Spleen (tissue), 11 donors: ENCODE measurements around the gene MCTP1. TPM values are rescaled to one million over a fixed set of nuclear protein-coding genes. Genes with fewer than 3 reads are reported as not detected.

ENCODE experiments used
- DNase-seq: peaks from one replicate; pipeline ENCODE4 v3.0.0-alpha.2; 2020
- H3K27ac ChIP-seq, 8 donors: fragments of 200-600 bp; sonication (generic) in 7 of 8; 1 replicate in 4 of 8; 2 replicates in 4 of 8; pipeline versions ENCODE4 v1.5.0 to v1.8.0; 2016 to 2021; ENCODE audit warnings: inconsistent platforms in 4 of 8, mild to moderate bottlenecking in 4 of 8, moderate library complexity in 1 of 8
- H3K27me3 ChIP-seq, 7 donors: fragments of 200-600 bp; sonication (generic) in 6 of 7; replicated peaks in 1 of 7; 1 replicate in 4 of 7; 2 replicates in 3 of 7; pipeline versions ENCODE4 v1.5.0 to v1.8.0; 2016 to 2021; ENCODE audit warnings: inconsistent platforms in 3 of 7, mild to moderate bottlenecking in 1 of 7
- H3K36me3 ChIP-seq, 6 donors: fragments of 200-600 bp; sonication (generic) in 5 of 6; 1 replicate in 4 of 6; 2 replicates in 2 of 6; pipeline versions ENCODE4 v1.5.0 to v1.8.0; 2016 to 2021; ENCODE audit warnings: inconsistent platforms in 2 of 6
- H3K4me1 ChIP-seq, 6 donors: fragments of 200-600 bp; sonication (generic) in 5 of 6; 1 replicate in 3 of 6; 2 replicates in 3 of 6; pipeline versions ENCODE4 v1.5.0 to v1.8.0; 2016 to 2021; ENCODE audit warnings: inconsistent platforms in 3 of 6
- H3K4me3 ChIP-seq, 8 donors: fragments of 200-600 bp; sonication (generic) in 7 of 8; 1 replicate in 4 of 8; 2 replicates in 4 of 8; pipeline versions ENCODE4 v1.5.0 to v1.8.0; 2016 to 2021; ENCODE audit warnings: inconsistent platforms in 4 of 8, mild to moderate bottlenecking in 4 of 8, moderate library complexity in 2 of 8
- H3K9me3 ChIP-seq, 8 donors: fragments of 200-600 bp; sonication (generic) in 7 of 8; 1 replicate in 4 of 8; 2 replicates in 4 of 8; pipeline versions ENCODE4 v1.5.0 to v1.8.0; 2016 to 2021; ENCODE audit warnings: inconsistent platforms in 4 of 8
- POLR2A ChIP-seq, 3 donors: fragments of 450-650 bp; IDR thresholded peaks; one replicate each; pipeline ENCODE4 v1.5.1; 2017; ENCODE audit warnings: antibody characterized with exemption in 3 of 3, mild to moderate bottlenecking in 1 of 3
- POLR2AphosphoS5 ChIP-seq, 3 donors: sonication (generic); formaldehyde crosslinking; IDR thresholded peaks; one replicate each; pipeline ENCODE4 v1.5.1; 2017; ENCODE audit warnings: antibody characterized with exemption in 3 of 3
- WGBS, 5 donors: extraction: QIAGEN DNeasy Blood & Tissue Kit in 3 of 5; methylation state at CpG; one replicate each; pipeline versions ENCODE4 v1.1.5 to v1.1.7; 2013 to 2018; 5-methylcytosine and 5-hydroxymethylcytosine counted together
- intact Hi-C: fragments of 100-400 bp; cut with DNase I; formaldehyde crosslinking; loops from one replicate; pipeline ENCODE4 v1.15.0; 2023; ENCODE audit warnings: low total_unique reads
- polyA plus RNA-seq, 3 donors: library from polyadenylated mRNA; stranded (reverse); fragments of 200-250 nt; gene quantifications; one replicate each; pipeline ENCODE4 v1.2.1, GENCODE V29; 2013
- total RNA-seq, 7 donors: library from RNA; depleted of rRNA in 3 of 7; stranded (reverse); fragments of >200 nt in 3 of 7; fragmentation: NEBNext Ultra II Directional in 4 of 7; extraction: Animal tissue kit (Norgen Biotek cat#: 25700) in 4 of 7; gene quantifications; one replicate each; pipeline versions ENCODE4 v1.1.0 to v1.2.1, GENCODE V29; 2016 to 2021
- TF ChIP-seq, protein P1 (sequence below), 11 experiments: fragments of 200-600 bp in 7 of 11; fragments of 450-650 bp in 4 of 11; sonication (generic) in 4 of 11; IDR thresholded peaks in 8 of 11; conservative IDR thresholded peaks in 3 of 11; 1 replicate in 7 of 11; 2 replicates in 4 of 11; pipeline versions ENCODE4 v1.4.0 to v1.8.0; 2016 to 2021; ENCODE audit warnings: antibody characterized with exemption in 11 of 11, inconsistent platforms in 4 of 11, mild to moderate bottlenecking in 1 of 11
- donor health status: healthy with polysubstance abuse.
- donor health status: DM: no; HTN: no; CAD: no; lungs with moderate emphysema.
- donor health status: DM: no; HTN: no; CAD: no.
- donor health status: Bipolar disorder and iron deficiency.
- donor health status: healthy.
- donor health status: DM: no; HTN: no; CAD: no.
- donor health status: DM: yes; HTN: yes; CAD: no.

The MCTP1 gene
- total and polyA plus RNA-seq, 10 donors, result 1.2 to 57.2 (median 29.4) TPM

DNA sequence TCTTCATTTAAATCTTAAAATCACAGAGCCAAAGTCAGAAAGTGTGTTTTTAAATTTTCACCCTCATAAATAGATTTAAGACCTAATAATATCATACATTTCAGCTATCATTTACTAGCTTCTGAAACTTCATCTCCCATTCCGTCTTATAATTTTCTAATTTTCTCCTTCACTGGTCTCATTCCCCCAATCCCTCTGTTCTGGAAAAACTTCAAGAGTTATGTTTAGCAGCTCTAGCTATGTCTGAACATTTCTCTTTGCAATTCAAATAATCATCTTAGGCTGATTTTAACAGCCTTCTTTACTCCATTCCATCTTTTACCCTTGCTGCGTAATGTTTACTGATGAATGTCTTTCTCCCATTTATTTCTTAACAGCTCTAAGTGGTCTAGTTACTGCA, 474.0 kb downstream of the MCTP1 start:
- no peak for DNase-seq
- no peaks in the 10 kb centered on the region for H3K4me1 ChIP-seq
- H3K36me3 ChIP-seq, result no peaks in the 10 kb centered on the region
- no peak overlapping the region for H3K4me3 ChIP-seq
- no peaks in the 10 kb centered on the region for H3K9me3 ChIP-seq
- no peak overlapping the region for H3K27ac ChIP-seq
- H3K27me3 ChIP-seq, result no peaks in the 10 kb centered on the region
- intact Hi-C loops, result no loop called here
- TF ChIP-seq POLR2A (IDR thresholded peaks at IDR 0.05) (no peak), POLR2AphosphoS5 (IDR thresholded peaks at IDR 0.05) (no peak)
- TF ChIP-seq, protein P1, sequence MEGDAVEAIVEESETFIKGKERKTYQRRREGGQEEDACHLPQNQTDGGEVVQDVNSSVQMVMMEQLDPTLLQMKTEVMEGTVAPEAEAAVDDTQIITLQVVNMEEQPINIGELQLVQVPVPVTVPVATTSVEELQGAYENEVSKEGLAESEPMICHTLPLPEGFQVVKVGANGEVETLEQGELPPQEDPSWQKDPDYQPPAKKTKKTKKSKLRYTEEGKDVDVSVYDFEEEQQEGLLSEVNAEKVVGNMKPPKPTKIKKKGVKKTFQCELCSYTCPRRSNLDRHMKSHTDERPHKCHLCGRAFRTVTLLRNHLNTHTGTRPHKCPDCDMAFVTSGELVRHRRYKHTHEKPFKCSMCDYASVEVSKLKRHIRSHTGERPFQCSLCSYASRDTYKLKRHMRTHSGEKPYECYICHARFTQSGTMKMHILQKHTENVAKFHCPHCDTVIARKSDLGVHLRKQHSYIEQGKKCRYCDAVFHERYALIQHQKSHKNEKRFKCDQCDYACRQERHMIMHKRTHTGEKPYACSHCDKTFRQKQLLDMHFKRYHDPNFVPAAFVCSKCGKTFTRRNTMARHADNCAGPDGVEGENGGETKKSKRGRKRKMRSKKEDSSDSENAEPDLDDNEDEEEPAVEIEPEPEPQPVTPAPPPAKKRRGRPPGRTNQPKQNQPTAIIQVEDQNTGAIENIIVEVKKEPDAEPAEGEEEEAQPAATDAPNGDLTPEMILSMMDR (IDR thresholded peaks at IDR 0.05 in 8 of 11, conservative IDR thresholded peaks at IDR 0.05 in 3 of 11), result no peak
- 92 to 95% (median 92%) methylated on average over 2 of the region's 2 CpGs for whole genome bisulfite sequencing, 5 donors

GRCh38 chr5:94810281-94810680, 474.6 kb downstream of the MCTP1 start:
- Histone ChIP-seq H3K9me3 (no peaks in the 10 kb centered on the region), H3K4me3 (no peak overlapping the region), H3K36me3 (no peaks in the 10 kb centered on the region), H3K27me3 (no peaks in the 10 kb centered on the region), H3K4me1 (no peaks in the 10 kb centered on the region), H3K27ac (no peak overlapping the region)
- intact Hi-C loops, result no loop called here
- TF ChIP-seq, protein P1 (IDR thresholded peaks at IDR 0.05 in 8 of 11, conservative IDR thresholded peaks at IDR 0.05 in 3 of 11), result no peak
- TF ChIP-seq POLR2A (IDR thresholded peaks at IDR 0.05), result no peak
- no peak for TF ChIP-seq POLR2AphosphoS5 (IDR thresholded peaks at IDR 0.05)
- no peak for DNase-seq

DNA sequence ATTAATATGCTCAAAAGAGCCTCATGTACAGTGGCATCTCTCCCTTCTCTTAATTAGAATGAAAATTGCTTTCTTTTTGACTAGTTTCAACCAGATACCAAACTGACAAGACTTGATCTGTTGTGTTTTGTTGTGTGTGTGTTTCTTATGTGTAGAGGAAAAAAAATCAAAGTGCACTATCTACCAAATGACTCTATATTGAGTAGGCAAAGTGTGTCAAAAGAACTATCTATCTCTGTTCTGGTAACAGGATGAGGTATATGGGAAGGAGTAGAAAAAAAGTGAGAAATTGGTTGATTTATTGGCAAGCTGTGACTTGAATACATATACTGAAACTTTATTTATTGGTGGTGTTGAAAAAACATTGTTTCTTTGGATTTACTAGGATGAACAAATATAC, 476.4 kb downstream of the MCTP1 start:
- no peak overlapping the region for H3K27ac ChIP-seq
- intact Hi-C loops, result no loop called here
- TF ChIP-seq POLR2A (IDR thresholded peaks at IDR 0.05), result no peak
- TF ChIP-seq, protein P1 (IDR thresholded peaks at IDR 0.05 in 8 of 11, conservative IDR thresholded peaks at IDR 0.05 in 3 of 11), result no peak

DNA sequence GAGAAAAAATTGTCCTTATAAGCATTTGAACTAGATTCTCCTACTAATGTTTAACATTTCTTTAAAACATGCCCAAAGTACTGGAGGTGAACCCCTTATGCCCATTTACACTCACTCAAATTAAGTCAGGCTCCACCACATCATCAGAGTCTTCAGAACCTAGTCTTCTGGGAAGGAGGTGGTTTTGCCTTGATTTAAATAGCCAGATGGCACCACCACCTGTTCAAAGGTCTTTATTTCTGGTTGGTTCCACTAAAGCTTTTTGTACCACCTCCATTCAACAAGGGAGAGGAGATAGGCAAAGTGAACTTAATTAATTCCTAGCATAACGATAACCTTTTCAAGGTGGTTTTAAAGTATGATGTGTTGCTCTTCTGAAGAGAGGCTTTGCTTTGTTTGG, 476.9 kb downstream of the MCTP1 start:
- H3K9me3 ChIP-seq, result no peaks in the 10 kb centered on the region
- no peaks in the 10 kb centered on the region for H3K4me1 ChIP-seq
- TF ChIP-seq POLR2A (IDR thresholded peaks at IDR 0.05) (no peak), POLR2AphosphoS5 (IDR thresholded peaks at IDR 0.05) (no peak)
- intact Hi-C loops, result no loop called here
- no peak for DNase-seq
- 90 to 100% (median 90%) methylated on average over 1 of the region's 1 CpG for WGBS, 5 donors
- H3K36me3 ChIP-seq, result no peaks in the 10 kb centered on the region
- H3K27me3 ChIP-seq, result no peaks in the 10 kb centered on the region
- no peak overlapping the region for H3K27ac ChIP-seq
- H3K4me3 ChIP-seq, result no peak overlapping the region

More for the DNA sequence above, 476.4 kb downstream of the MCTP1 start:
- H3K36me3 ChIP-seq, result no peaks in the 10 kb centered on the region
- no peak for DNase-seq
- H3K27me3 ChIP-seq, result no peaks in the 10 kb centered on the region
- no peaks in the 10 kb centered on the region for H3K4me1 ChIP-seq
- H3K4me3 ChIP-seq, result no peak overlapping the region
- H3K9me3 ChIP-seq, result no peaks in the 10 kb centered on the region

DNA sequence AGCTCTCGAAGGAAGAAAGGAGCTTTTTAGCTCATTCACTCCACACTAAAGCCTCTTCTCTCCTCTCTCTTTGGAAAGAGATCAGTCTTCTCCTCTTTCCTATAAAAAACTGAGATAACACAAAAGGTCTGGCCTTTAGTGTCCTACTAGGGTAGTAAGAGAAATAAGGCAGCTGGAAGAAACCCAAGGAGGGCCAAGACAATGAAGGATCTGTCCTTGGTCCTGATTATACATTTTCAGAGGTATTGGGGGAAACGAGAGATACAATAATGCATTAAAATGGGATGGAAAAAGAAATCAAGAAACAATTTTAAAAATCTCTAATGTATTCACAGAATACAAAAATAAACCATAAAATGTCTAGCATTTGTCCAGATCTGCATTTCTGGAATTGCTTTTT, 482.4 kb downstream of the MCTP1 start:
- H3K36me3 ChIP-seq, result no peaks in the 10 kb centered on the region
- no peaks in the 10 kb centered on the region for H3K4me1 ChIP-seq
- no peak overlapping the region for H3K4me3 ChIP-seq
- 75 to 90% (median 86%) methylated on average over 2 of the region's 2 CpGs for WGBS, 5 donors
- no peak overlapping the region for H3K27ac ChIP-seq
- intact Hi-C loops, result no loop called here
- DNase-seq, result no peak
- H3K27me3 ChIP-seq, result no peaks in the 10 kb centered on the region
- TF ChIP-seq POLR2AphosphoS5 (IDR thresholded peaks at IDR 0.05) (no peak), POLR2A (IDR thresholded peaks at IDR 0.05) (no peak)
- TF ChIP-seq, protein P1 (IDR thresholded peaks at IDR 0.05 in 8 of 11, conservative IDR thresholded peaks at IDR 0.05 in 3 of 11), result no peak
- H3K9me3 ChIP-seq, result no peaks in the 10 kb centered on the region
